GM21515 (cell line): Measurements from ENCODE around the gene MTIF2.
"Not testable (repeated sequence)": the region's sequence is repeated elsewhere in the genome, so short reads cannot be mapped to it uniquely, and the experiment has no call there.

Experiments
- ATAC-seq: cut with Tn5 transposase; IDR thresholded peaks from one replicate; pipeline ENCODE4 v1.9.1; 2021; ENCODE audit not compliant: unreplicated experiment

Gene MTIF2

GRCh38 chr2:55242617-55243016 is 26.4 kb downstream of the MTIF2 start:
- no peak for ATAC-seq

- not testable (repeated sequence) for ATAC-seq
These were observed 27.4 kb downstream of the MTIF2 start for GRCh38 chr2:55241582-55241981.

GRCh38 chr2:55239656-55240222 is 29.3 kb downstream of the MTIF2 start:
- no peak for ATAC-seq

- ATAC-seq: no peak
These were observed 32.0 kb downstream of the MTIF2 start for GRCh38 chr2:55236992-55237543.

- no peak for ATAC-seq
These were observed 33.1 kb downstream of the MTIF2 start for GRCh38 chr2:55235724-55236538.

GRCh38 chr2:55233658-55233940 is 35.4 kb downstream of the MTIF2 start:
- no peak for ATAC-seq

GRCh38 chr2:55232863-55233657 is 36.0 kb downstream of the MTIF2 start:
- peak; percentile 6 for ATAC-seq

GRCh38 chr2:55232084-55232862 is 36.8 kb downstream of the MTIF2 start, which contains the start of the genes CLHC1 and RPS27A:
Gene CLHC1, minus strand, starts transcription at chr2:55232293. Its CDS starts 9,882 bp downstream, at chr2:55222411.
Gene RPS27A, plus strand, starts transcription at chr2:55232688. Its CDS starts 137 bp downstream, at chr2:55232825.
- peak; percentile 87 for ATAC-seq

- no peak for ATAC-seq
These were observed 37.4 kb downstream of the MTIF2 start for GRCh38 chr2:55231546-55232083.

GRCh38 chr2:55230551-55230950 is 38.5 kb downstream of the MTIF2 start:
- no peak for ATAC-seq

GRCh38 chr2:55229221-55229620 is 39.8 kb downstream of the MTIF2 start:
- ATAC-seq: no peak

- ATAC-seq: no peak
These were observed 40.8 kb downstream of the MTIF2 start for GRCh38 chr2:55228226-55228563.

GRCh38 chr2:55227437-55228225 is 41.4 kb downstream of the MTIF2 start:
- not testable (repeated sequence) for ATAC-seq

GRCh38 chr2:55225481-55226020 is 43.5 kb downstream of the MTIF2 start:
- ATAC-seq: no peak

GRCh38 chr2:55224761-55225261 is 44.2 kb downstream of the MTIF2 start:
- no peak for ATAC-seq

GRCh38 chr2:55223958-55224760 is 44.9 kb downstream of the MTIF2 start:
- ATAC-seq: no peak

- ATAC-seq: no peak
These were observed 55.2 kb downstream of the MTIF2 start for GRCh38 chr2:55213822-55214221.

- ATAC-seq: no peak
These were observed 64.1 kb downstream of the MTIF2 start for GRCh38 chr2:55204950-55205349.
